Stimulated activated CD8-positive, alpha-beta memory T cell treated with anti-CD3 and anti-CD28 coated beads, Interleukin-4, amount 100 ng/mL, for 1 hour (primary cell): ENCODE results near the gene OTOL1.
"Not testable (repeated sequence)": the region's sequence is repeated elsewhere in the genome, so short reads cannot be mapped to it uniquely, and the experiment has no call there.

Source experiments
- DNase-seq, 2 donors: peaks; one replicate each; pipeline ENCODE4 v3.0.0-alpha.2; 2020; ENCODE audit warnings: low read depth in 2 of 2, low spot score in 1 of 2

The OTOL1 gene

GRCh38 chr3:161496508-161496907 is at the start of gene OTOL1:
Gene OTOL1 (plus strand): TSS chr3:161496808. CDS start chr3:161496808, 0 bp downstream.
- no peak for DNase-seq

DNA sequence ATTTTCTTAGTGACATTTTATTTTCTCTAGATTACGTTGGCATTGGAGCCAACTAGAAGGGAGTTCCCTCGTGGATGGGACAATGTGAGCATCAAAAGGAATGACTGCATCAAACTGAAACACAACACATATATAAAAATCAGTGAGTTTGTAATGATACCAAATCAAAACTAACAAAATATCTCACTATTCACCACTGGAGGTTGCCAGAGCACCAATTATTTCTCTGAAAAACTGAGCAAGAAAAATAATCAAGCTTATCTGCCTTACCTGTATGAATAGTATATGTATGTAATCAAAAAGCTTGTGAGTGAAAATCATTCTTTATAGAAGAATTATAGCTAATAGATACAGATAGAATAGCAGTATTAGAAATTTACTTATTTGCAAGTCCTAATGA is 46.8 kb upstream of the OTOL1 start:
- DNase-seq = no peak

- DNase-seq = no peak
These were observed 44.4 kb upstream of the OTOL1 start for GRCh38 chr3:161452179-161452578.

- no peak for DNase-seq
These were observed 42.0 kb upstream of the OTOL1 start for GRCh38 chr3:161454615-161455014.

GRCh38 chr3:161455962-161456361 is 40.6 kb upstream of the OTOL1 start:
- DNase-seq = no peak

- DNase-seq = no peak
These were observed 34.5 kb upstream of the OTOL1 start for GRCh38 chr3:161462138-161462537.

- DNase-seq = no peak
These were observed 25.4 kb upstream of the OTOL1 start for GRCh38 chr3:161471211-161471610.

- DNase-seq = no peak
These were observed 22.5 kb upstream of the OTOL1 start for GRCh38 chr3:161474139-161474538.

- DNase-seq = no peak
These were observed 21.9 kb upstream of the OTOL1 start for GRCh38 chr3:161474741-161475140.

DNA sequence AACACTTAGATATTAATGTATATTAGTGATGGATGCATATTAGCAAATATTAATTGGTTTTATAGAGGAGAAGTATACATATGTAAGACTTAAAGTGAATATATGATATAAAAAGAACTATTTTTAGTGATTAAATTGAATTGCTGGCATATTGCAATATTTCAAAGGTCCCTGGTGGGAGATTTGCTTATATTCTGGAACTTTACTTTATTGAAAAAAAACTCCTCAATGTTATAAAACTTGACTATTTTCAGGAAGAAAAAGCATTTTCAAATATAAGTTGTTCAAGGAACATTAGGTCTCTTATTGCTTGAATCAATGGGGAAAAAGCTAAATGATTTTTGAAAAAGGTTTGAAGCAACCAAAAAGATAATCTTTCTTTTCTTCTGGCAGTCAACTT is 21.4 kb upstream of the OTOL1 start:
- DNase-seq = no peak

- DNase-seq = no peak
These were observed 20.7 kb upstream of the OTOL1 start for GRCh38 chr3:161475905-161476304.

- no peak for DNase-seq
These were observed 12.4 kb upstream of the OTOL1 start for GRCh38 chr3:161484226-161484625.

DNA sequence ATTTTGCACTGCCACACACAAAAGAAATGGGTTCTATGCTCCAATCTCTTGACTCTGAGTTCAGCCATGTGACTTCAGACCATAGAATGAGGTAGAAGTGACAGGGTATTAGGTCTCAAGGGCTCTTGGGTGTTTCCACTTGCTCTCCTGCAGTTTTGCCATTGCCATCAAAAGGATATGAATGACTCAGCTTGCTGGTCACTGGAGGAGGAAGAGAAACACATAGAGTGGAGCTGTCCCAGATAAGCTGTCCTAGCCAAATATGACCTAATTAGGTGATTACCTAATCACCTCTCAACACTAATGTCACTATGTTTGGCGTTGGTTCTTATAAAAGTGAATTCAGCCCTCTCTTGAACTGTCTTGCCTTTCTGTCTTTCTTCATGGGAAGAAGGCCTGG is 8.3 kb upstream of the OTOL1 start:
- DNase-seq = not testable (repeated sequence)

DNA sequence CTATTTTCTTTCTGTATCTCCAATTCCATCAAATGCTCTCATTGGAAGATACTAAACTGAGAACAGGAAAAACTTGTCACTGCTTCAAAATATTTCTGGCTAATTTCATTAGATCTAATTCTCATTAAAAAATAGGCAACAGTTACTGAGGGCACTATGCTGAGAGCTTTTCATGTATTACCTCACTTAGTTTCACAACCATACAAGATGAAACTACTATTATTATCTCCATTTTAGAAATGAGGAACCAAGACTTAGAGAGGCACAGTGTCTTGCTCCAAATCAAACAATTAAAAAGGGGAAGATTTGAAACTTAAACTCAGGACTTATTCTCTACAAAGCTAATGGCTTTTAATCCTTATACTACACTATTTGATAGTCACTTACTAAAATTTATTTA is 7.2 kb upstream of the OTOL1 start:
- no peak for DNase-seq

- DNase-seq = not testable (repeated sequence)
These were observed 5.8 kb upstream of the OTOL1 start for GRCh38 chr3:161490845-161491244.

GRCh38 chr3:161498259-161498921 is 1.8 kb downstream of the OTOL1 start:
- no peak for DNase-seq

DNA sequence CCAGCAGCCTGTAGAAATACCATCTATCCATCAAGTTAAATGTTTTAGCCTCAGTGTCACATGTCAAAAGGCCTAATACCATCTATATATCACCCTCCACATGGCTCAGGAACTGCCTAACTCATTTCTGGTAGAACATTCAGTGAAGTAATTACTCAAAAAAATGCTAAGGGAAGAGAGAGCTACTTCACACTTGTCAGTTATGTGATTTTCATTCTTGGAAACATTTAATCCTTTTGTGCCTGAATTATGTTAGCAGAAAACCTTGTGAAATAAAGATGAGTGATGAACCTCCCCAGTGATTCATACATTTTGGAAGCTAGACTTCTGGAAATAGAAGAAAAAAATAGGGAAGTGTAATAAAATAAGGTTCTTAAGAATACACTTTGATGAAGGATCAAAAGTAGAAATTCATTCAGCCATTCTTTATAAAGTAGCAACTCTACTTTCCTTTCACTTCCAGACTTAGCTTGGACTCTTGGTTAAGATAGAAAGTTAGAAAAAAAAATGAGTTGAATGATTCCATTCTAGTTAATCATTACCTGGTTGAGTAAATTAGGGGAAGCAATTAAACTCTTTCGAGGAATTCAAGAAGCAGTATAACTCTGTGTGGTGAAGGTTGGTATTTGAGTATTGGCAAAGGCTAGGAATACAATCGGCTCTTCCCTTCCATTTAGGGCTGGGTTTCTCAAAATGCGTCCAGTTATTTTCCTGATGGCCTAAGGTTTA is 3.6 kb downstream of the OTOL1 start:
- DNase-seq = no peak

DNA sequence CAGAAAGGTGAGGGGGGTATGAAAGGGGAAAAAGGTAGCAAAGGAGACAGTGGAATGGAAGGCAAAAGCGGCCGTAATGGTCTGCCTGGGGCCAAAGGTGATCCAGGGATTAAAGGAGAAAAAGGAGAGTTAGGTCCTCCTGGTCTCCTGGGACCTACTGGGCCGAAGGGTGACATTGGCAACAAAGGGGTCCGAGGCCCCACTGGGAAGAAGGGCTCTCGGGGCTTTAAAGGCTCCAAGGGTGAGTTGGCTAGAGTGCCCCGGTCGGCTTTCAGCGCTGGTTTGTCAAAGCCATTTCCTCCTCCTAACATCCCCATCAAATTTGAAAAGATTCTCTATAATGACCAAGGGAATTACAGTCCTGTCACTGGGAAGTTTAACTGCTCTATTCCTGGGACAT is 6.7 kb downstream of the OTOL1 start:
- no peak for DNase-seq

- DNase-seq = no peak
These were observed 12.4 kb downstream of the OTOL1 start for GRCh38 chr3:161508852-161509477.

- DNase-seq = no peak
These were observed 14.1 kb downstream of the OTOL1 start for GRCh38 chr3:161510510-161511260.

GRCh38 chr3:161523916-161524315 is 27.3 kb downstream of the OTOL1 start:
- no peak for DNase-seq

DNA sequence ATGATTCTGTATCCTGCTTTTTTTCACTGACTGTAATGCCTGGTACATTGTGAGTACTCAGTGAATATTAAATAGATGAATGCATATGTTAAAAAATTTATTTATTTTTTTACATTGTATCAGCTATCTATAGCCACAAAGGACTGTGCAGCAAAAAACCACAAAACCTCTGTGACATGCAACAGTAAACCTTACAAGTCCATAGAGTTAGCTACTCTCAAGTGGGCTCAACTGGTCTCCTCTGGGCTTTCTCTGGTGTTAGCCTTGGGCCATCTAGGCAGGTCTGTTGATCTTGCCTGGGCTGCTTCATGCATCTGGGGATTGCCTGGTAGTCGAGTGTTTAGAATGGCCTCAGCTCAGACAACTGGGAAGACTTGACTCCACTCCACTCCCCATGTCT is 35.3 kb downstream of the OTOL1 start:
- no peak for DNase-seq
